ENCODE measurements around the gene ZNF805. TPM values are rescaled to one million over a fixed set of nuclear protein-coding genes. Genes with fewer than 3 reads are reported as not detected.

ZNF805 gene
- total RNA-seq, 1 experiment from 2014 or later, result 15.4 TPM

DNA sequence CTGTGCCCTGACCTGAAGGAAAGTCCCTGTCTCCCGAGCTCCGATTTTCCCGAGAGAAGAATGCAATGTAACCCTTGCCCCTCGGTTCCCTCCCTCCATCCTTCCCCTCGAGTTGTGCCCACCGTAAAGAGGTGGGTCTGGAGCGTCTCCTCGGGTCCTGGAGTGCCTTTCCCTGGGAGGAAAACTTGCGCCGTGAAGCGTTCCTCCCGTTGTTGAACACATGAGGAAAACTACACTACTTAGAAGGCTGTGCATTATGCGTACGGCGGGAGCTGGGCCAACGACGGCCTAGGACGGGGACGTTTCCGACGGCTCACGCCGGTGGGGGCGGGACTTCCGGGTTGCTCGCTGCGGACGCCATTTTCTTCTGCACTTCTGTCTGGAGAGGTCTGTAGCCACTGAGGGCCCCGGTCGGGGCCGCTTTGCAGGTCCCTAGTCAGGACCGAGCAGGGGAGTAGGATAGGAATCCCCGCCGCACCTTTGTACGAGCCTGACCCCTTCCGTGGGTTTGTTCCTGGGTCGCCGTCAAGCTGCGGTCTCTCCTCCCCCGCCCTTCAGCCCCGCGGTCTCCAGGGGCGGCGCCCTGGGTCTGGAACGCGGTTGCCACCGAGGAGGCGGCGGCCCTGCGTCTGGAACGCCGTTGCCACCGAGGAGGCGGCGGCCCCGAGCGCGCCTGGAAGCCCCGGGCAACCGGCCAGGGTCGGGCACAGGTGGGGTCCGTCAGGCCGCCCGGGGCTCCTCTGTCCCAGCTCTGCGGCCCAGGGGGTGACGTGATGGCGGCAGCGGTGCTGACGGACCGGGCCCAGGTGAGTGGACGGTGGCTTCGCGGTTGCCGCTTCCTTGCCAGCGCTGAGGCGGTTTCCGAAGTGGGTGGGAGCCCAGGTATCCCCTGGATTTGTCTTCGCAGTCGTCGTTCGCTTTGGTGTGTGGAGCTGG is 49.0 kb upstream of the ZNF805 start, which contains the start of gene ZNF264:
TSS of gene ZNF264 (plus strand) at position 360 of the 936 bp plus-strand sequence. CDS start at position 774, 414 bp downstream.
- H3T11ph ChIP-seq (ENCODE audit: low read length), result no peak within 1 kb of the TSS
- no peaks in the 10 kb centered on the region for H4K20me1 ChIP-seq (ENCODE audit: control insufficient read depth, insufficient read depth, insufficient read length)
- H4K91ac ChIP-seq (ENCODE audit: insufficient read length, low read depth, low read length), result no peak within 1 kb of the TSS
- Mint-ChIP-seq H3K27ac (peak within 1 kb of the TSS; percentile 93 to 99 (median 95); a peak in 6 of 7 replicates), H3K9me3 (peaks cover 39 to 40% of the 10 kb centered on the region in 2 experiments), H3K27me3 (ENCODE audit: low read depth) (peaks cover 19% of the 10 kb centered on the region), H3K36me3 (ENCODE audit: insufficient read depth in 1 of 3, low read depth in 3 of 3) (peaks cover 52 to 55% (median 54%) of the 10 kb centered on the region in 3 experiments), H3K4me3 (peak within 1 kb of the TSS; percentile 95 to 97), H3K4me1 (peaks cover 12 to 17% of the 10 kb centered on the region in 2 experiments)
- H3K23ac ChIP-seq (ENCODE audit: insufficient read length, low read depth, low read length), result no peak within 1 kb of the TSS
- no peak within 1 kb of the TSS for H2AK5ac ChIP-seq (ENCODE audit: insufficient read length, low read length)
- H2BK20ac ChIP-seq (ENCODE audit: low read depth, low read length, poor library complexity, severe bottlenecking), result no peak within 1 kb of the TSS
- peak within 1 kb of the TSS; percentile 12 for H2AFZ ChIP-seq (ENCODE audit: low read length)
- H3K27ac ChIP-seq (ENCODE audit: insufficient read length, low read depth, low read length), result peak within 1 kb of the TSS; percentile 16
- peak within 1 kb of the TSS; percentile 87 for H3K14ac ChIP-seq (ENCODE audit: insufficient read depth, low read length)
- H3K23me2 ChIP-seq (ENCODE audit: insufficient read length, low read depth, low read length, poor library complexity, severe bottlenecking), result peaks cover 12% of the 10 kb centered on the region
- TF ChIP-seq, protein P1, sequence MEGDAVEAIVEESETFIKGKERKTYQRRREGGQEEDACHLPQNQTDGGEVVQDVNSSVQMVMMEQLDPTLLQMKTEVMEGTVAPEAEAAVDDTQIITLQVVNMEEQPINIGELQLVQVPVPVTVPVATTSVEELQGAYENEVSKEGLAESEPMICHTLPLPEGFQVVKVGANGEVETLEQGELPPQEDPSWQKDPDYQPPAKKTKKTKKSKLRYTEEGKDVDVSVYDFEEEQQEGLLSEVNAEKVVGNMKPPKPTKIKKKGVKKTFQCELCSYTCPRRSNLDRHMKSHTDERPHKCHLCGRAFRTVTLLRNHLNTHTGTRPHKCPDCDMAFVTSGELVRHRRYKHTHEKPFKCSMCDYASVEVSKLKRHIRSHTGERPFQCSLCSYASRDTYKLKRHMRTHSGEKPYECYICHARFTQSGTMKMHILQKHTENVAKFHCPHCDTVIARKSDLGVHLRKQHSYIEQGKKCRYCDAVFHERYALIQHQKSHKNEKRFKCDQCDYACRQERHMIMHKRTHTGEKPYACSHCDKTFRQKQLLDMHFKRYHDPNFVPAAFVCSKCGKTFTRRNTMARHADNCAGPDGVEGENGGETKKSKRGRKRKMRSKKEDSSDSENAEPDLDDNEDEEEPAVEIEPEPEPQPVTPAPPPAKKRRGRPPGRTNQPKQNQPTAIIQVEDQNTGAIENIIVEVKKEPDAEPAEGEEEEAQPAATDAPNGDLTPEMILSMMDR (conservative IDR thresholded peaks at IDR 0.05), result 0 out of 3 replicates have a peak, but pooled peaks have one; percentile 15
- WGBS (ENCODE audit: extremely low coverage, insufficient read length, low lambda C conversion rate), result no CpG with 5 or more reads among the region's 81 CpGs
- DNase-seq, result peak; percentile 88
- no peak within 1 kb of the TSS for H3K56ac ChIP-seq (ENCODE audit: insufficient read length, low read depth, low read length)
- no peaks in the 10 kb centered on the region for H3K4me1 ChIP-seq (ENCODE audit: insufficient read depth, low read length)
- H2BK120ac ChIP-seq (ENCODE audit: low read depth, low read length, poor library complexity, severe bottlenecking), result no peak within 1 kb of the TSS
- H2BK5ac ChIP-seq (ENCODE audit: insufficient read length, low read length), result no peak within 1 kb of the TSS
- no peak within 1 kb of the TSS for H2BK15ac ChIP-seq (ENCODE audit: low read depth, low read length)
- H3K18ac ChIP-seq (ENCODE audit: insufficient read length, low read depth, low read length), result peak within 1 kb of the TSS; percentile 76
- H3K79me1 ChIP-seq (ENCODE audit: insufficient read depth, low read depth, low read length, poor library complexity, severe bottlenecking), result no peaks in the 10 kb centered on the region
- H3K79me2 ChIP-seq (ENCODE audit: insufficient read depth, low read length), result peaks cover 8% of the 10 kb centered on the region; the same call in 1 of the 2 replicates
- H4K8ac ChIP-seq (replicated peaks; ENCODE audit: insufficient read length, low read depth, low read length), result no peak within 1 kb of the TSS
- peak within 1 kb of the TSS; percentile 45 for H4K5ac ChIP-seq (ENCODE audit: insufficient read length, low read depth, low read length)
- H3K4me2 ChIP-seq (ENCODE audit: insufficient read depth, insufficient read length, low read length), result peak within 1 kb of the TSS; percentile 86
- no peak within 1 kb of the TSS for H3K4ac ChIP-seq (ENCODE audit: low read depth, low read length)
- H3K27me3 ChIP-seq (ENCODE audit: insufficient read depth, low read length), result no peaks in the 10 kb centered on the region
- no peak within 1 kb of the TSS for H2BK12ac ChIP-seq (ENCODE audit: insufficient read length, low read depth, low read length)
- H3K9ac ChIP-seq (ENCODE audit: extremely low read depth, insufficient read length, low read length), result peak within 1 kb of the TSS; percentile 66
- peaks cover 16% of the 10 kb centered on the region for H3K9me3 ChIP-seq (ENCODE audit: control insufficient read depth, low read depth, low read length)

All from H9 (cell line).